Cortex of kidney (tissue), 1 donor: ENCODE results near the gene DISC1.

ENCODE experiments used
- DNase-seq: peaks from one replicate; lab custom pipeline; 2025; lab: John Stamatoyannopoulos, UW

DISC1 gene

GRCh38 chr1:231855361-231855760, 228.8 kb downstream of the DISC1 start:
- DNase-seq: no peak

- DNase-seq: no peak
These were observed 229.3 kb downstream of the DISC1 start for GRCh38 chr1:231855926-231856325.

- no peak for DNase-seq
These were observed 229.8 kb downstream of the DISC1 start for GRCh38 chr1:231856426-231856825.

- DNase-seq: no peak
These were observed 230.3 kb downstream of the DISC1 start for GRCh38 chr1:231856894-231857293.

- no peak for DNase-seq
These were observed 231.1 kb downstream of the DISC1 start for GRCh38 chr1:231857609-231858135.

- DNase-seq: no peak
These were observed 233.9 kb downstream of the DISC1 start for GRCh38 chr1:231860221-231861088.

GRCh38 chr1:231861541-231862481, 235.2 kb downstream of the DISC1 start:
- no peak for DNase-seq

- DNase-seq: no peak
These were observed 236.0 kb downstream of the DISC1 start for GRCh38 chr1:231862611-231863010.

- no peak for DNase-seq
These were observed 238.7 kb downstream of the DISC1 start for GRCh38 chr1:231865331-231865730.

- DNase-seq: no peak
These were observed 240.1 kb downstream of the DISC1 start for GRCh38 chr1:231866392-231867331.

- DNase-seq: no peak
These were observed 241.0 kb downstream of the DISC1 start for GRCh38 chr1:231867607-231868006.

- no peak for DNase-seq
These were observed 242.8 kb downstream of the DISC1 start for GRCh38 chr1:231869364-231869763.

GRCh38 chr1:231871471-231871870, 244.9 kb downstream of the DISC1 start:
- no peak for DNase-seq

- DNase-seq: no peak
These were observed 245.3 kb downstream of the DISC1 start for GRCh38 chr1:231871878-231872277.

GRCh38 chr1:231872461-231872910, 245.9 kb downstream of the DISC1 start:
- DNase-seq: no peak

- no peak for DNase-seq
These were observed 252.1 kb downstream of the DISC1 start for GRCh38 chr1:231878737-231879136.

- DNase-seq: no peak
These were observed 252.7 kb downstream of the DISC1 start for GRCh38 chr1:231879296-231879695.

GRCh38 chr1:231882333-231882732, 255.7 kb downstream of the DISC1 start:
- no peak for DNase-seq

GRCh38 chr1:231882790-231883189, 256.2 kb downstream of the DISC1 start:
- no peak for DNase-seq

- DNase-seq: no peak
These were observed 256.8 kb downstream of the DISC1 start for GRCh38 chr1:231883382-231883781.

- no peak for DNase-seq
These were observed 258.7 kb downstream of the DISC1 start for GRCh38 chr1:231885209-231885854.
